GM12878 (cell line): ENCODE measurements around the gene SNRPD3. TPM values are rescaled to one million over a fixed set of nuclear protein-coding genes. Genes with fewer than 3 reads are reported as not detected.

Experiments
- ATAC-seq: fragments of 200-7000 bp; cut with Tn5 transposase; 3 replicates; pipeline ENCODE4 v1.9.1; 2020; ENCODE audit warnings: mild to moderate bottlenecking, moderate library complexity
- BruUV-seq: library from RNA; stranded (reverse); fragments of 400-500 nt; replicated peaks from 2 replicates; lab custom pipeline; 2021; lab: Mats Ljungman, UMichigan
- CTCF ChIA-PET: fragments of 300-600 bp; sonication (Branson Sonifier 250); formaldehyde crosslinking; extraction: SDS; loops from one replicate; lab custom pipeline; 2021; ENCODE audit warnings: inconsistent platforms; lab: Yijun Ruan, JAX
- POLR2A ChIA-PET: fragments of 350-600 bp; formaldehyde crosslinking; extraction: SDS; loops from one replicate; lab custom pipeline; 2021; ENCODE audit warnings: inconsistent platforms; lab: Charles Lee
- RAD21 ChIA-PET: fragments of 300-600 bp; sonication (Branson Sonifier 250); formaldehyde crosslinking; loops from one replicate; lab custom pipeline; 2023; ENCODE audit warnings: antibody characterized with exemption; ENCODE audit not compliant: unreplicated experiment; lab: Charles Lee
- SMC1A ChIA-PET: fragments of 300-600 bp; sonication (Branson Sonifier 250); formaldehyde crosslinking; loops from one replicate; lab custom pipeline; 2023; ENCODE audit not compliant: unreplicated experiment, uncharacterized antibody; lab: Charles Lee
- DNase-seq: peaks from one replicate; pipeline ENCODE4 v3.0.0-alpha.2; 2011; ENCODE audit warnings: low read depth, low spot score
- FAIRE-seq: peaks from 3 replicates; lab custom pipeline; 2011; peaks lifted over from hg19 to GRCh38; lab: Jason Lieb, UNC
- H2AFZ ChIP-seq: 2 replicates; pipeline ENCODE4 v1.6.0; 2011; ENCODE audit warnings: low read depth, low read length, control low read depth; ENCODE audit not compliant: control insufficient read depth
- H3K27ac ChIP-seq: 2 replicates; pipeline ENCODE4 v1.5.1; 2011; ENCODE audit warnings: control low read depth; ENCODE audit not compliant: control insufficient read depth, insufficient read depth
- H3K27me3 ChIP-seq, 2 experiments: replicated peaks in 1 of 2; 2 replicates each; pipeline versions ENCODE4 v1.6.0 to v1.6.1; 2011; ENCODE audit warnings: low read length in 1 of 2; ENCODE audit not compliant: control insufficient read depth in 2 of 2, insufficient read depth in 2 of 2
- H3K36me3 ChIP-seq, 2 experiments: 2 replicates each; pipeline ENCODE4 v1.5.1; 2011; ENCODE audit warnings: low read length in 1 of 2; ENCODE audit not compliant: control insufficient read depth in 2 of 2, insufficient read depth in 2 of 2
- H3K4me1 ChIP-seq: 2 replicates; pipeline ENCODE4 v1.6.1; 2011; ENCODE audit warnings: mild to moderate bottlenecking, low read length, moderate library complexity, mixed read lengths; ENCODE audit not compliant: control insufficient read depth, insufficient read depth
- H3K4me2 ChIP-seq: 2 replicates; pipeline ENCODE4 v1.6.0; 2011; ENCODE audit warnings: control low read depth; ENCODE audit not compliant: control insufficient read depth, insufficient read depth
- H3K4me3 ChIP-seq: fragments of 200-600 bp; sonication (generic); 2 replicates; pipeline ENCODE4 v1.5.1; 2016
- H3K79me2 ChIP-seq: 2 replicates; pipeline ENCODE4 v1.6.0; 2011; ENCODE audit warnings: low read length; ENCODE audit not compliant: control insufficient read depth, insufficient read depth
- H3K9ac ChIP-seq: 2 replicates; pipeline ENCODE4 v1.8.0; 2011; ENCODE audit warnings: low read length, control low read depth, mixed read lengths; ENCODE audit not compliant: control insufficient read depth, insufficient read depth
- H3K9me3 ChIP-seq: replicated peaks from 3 replicates; pipeline ENCODE4 v1.5.1; 2011; ENCODE audit warnings: mild to moderate bottlenecking, low read length; ENCODE audit not compliant: control insufficient read depth, insufficient read depth
- H4K20me1 ChIP-seq: 2 replicates; pipeline ENCODE4 v1.6.0; 2011; ENCODE audit not compliant: control insufficient read depth, insufficient read depth
- BMI1 ChIP-seq: fragments of 450-650 bp; IDR thresholded peaks from 2 replicates; pipeline ENCODE4 v1.6.1; 2016; ENCODE audit warnings: mild to moderate bottlenecking, moderate library complexity, borderline replicate concordance
- CBFB ChIP-seq: IDR thresholded peaks from 2 replicates; pipeline ENCODE4 v1.6.1; 2016; ENCODE audit warnings: antibody characterized with exemption, low read depth
- CHD1 ChIP-seq: IDR thresholded peaks from 2 replicates; pipeline ENCODE4 v1.6.1; 2012; ENCODE audit warnings: low read depth, low read length, improper control_type of control experiment
- CHD2 ChIP-seq: IDR thresholded peaks from 2 replicates; pipeline ENCODE4 v1.6.1; 2011; ENCODE audit warnings: low read depth, low read length, improper control_type of control experiment, borderline replicate concordance
- NFIC ChIP-seq: IDR thresholded peaks from 2 replicates; pipeline ENCODE4 v1.6.1; 2012; ENCODE audit warnings: low read depth, mild to moderate bottlenecking, inconsistent platforms, low read length, moderate library complexity
- NFYB ChIP-seq: IDR thresholded peaks from 2 replicates; pipeline ENCODE4 v1.6.1; 2011; ENCODE audit warnings: low read depth, mild to moderate bottlenecking, low read length, improper control_type of control experiment, moderate library complexity; ENCODE audit not compliant: insufficient read depth
- RAD21 ChIP-seq: IDR thresholded peaks from 2 replicates; pipeline ENCODE4 v1.6.1; 2011; ENCODE audit warnings: mild to moderate bottlenecking, low read depth, low read length, moderate library complexity; ENCODE audit not compliant: insufficient read depth
- YY1 ChIP-seq: IDR thresholded peaks from 2 replicates; pipeline ENCODE4 v1.6.1; 2011; ENCODE audit warnings: low read depth, mild to moderate bottlenecking, low read length
- WGBS: methylation state at CpG from one replicate; pipeline ENCODE4 v1.1.6; 2016; ENCODE audit warnings: low lambda C conversion rate; ENCODE audit not compliant: insufficient replicate concordance, insufficient coverage; ENCODE audit errors: missing lambda C conversion rate; 5-methylcytosine and 5-hydroxymethylcytosine counted together
- in situ Hi-C: fragments of 300-500 bp; cut with MboI; formaldehyde crosslinking; loops from 9 replicates; pipeline ENCODE4 v1.14.3; 2018; ENCODE audit warnings: mixed read lengths
- intact Hi-C: fragments of 100-400 bp; cut with micrococcal nuclease; formaldehyde crosslinking; loops from one replicate; pipeline ENCODE4 v1.14.2; 2022; ENCODE audit not compliant: unreplicated experiment
- polyA plus RNA-seq, 11 experiments: library from polyadenylated mRNA; depleted of rRNA in 4 of 11; unstranded in 6 of 11; stranded (reverse) in 5 of 11; fragments of >200 nt; fragmentation: Nextera tagmentation in 4 of 11; fragmentation: Illumina TruSeq in 1 of 11; extraction: Ambion mirVana in 4 of 11; extraction: Trizol in 1 of 11; gene quantifications; 1 replicate in 1 of 11; 2 replicates in 10 of 11; pipeline versions ENCODE4 v1.2.1 to v1.2.3, GENCODE V29; 2011 to 2016; ENCODE audit warnings: inconsistent platforms in 2 of 11, missing spikeins in 2 of 11, low read depth in 1 of 11
- total RNA-seq, 4 experiments: library from RNA; depleted of rRNA in 3 of 4; stranded (reverse); fragments of >200 nt in 3 of 4; fragmentation: Illumina TruSeq in 1 of 4; extraction: Trizol in 1 of 4; gene quantifications; 2 replicates each; pipeline versions ENCODE4 v1.2.1 to v1.2.3, GENCODE V29; 2013 to 2021
- TF ChIP-seq, protein P1 (sequence below): fragments of 450-650 bp; IDR thresholded peaks from 2 replicates; pipeline ENCODE4 v1.6.1; 2017; ENCODE audit warnings: mild to moderate bottlenecking, low read depth, inconsistent platforms; ENCODE audit not compliant: poor library complexity, severe bottlenecking
- TF ChIP-seq, protein P2 (sequence below): fragments of 450-650 bp; IDR thresholded peaks from 2 replicates; pipeline ENCODE4 v1.6.1; 2016; ENCODE audit warnings: mild to moderate bottlenecking, moderate library complexity, borderline replicate concordance
- TF ChIP-seq, protein P3 (sequence below): IDR thresholded peaks from 2 replicates; pipeline ENCODE4 v1.6.1; 2012; ENCODE audit warnings: low read depth, low read length, improper control_type of control experiment
- TF ChIP-seq, protein P4 (sequence below): fragments of 450-650 bp; IDR thresholded peaks from 2 replicates; pipeline ENCODE4 v1.6.1; 2017; ENCODE audit warnings: mild to moderate bottlenecking, moderate library complexity

The SNRPD3 gene
- total and polyA plus RNA-seq, 10 of the 15 experiments (the other 5 are each of a cell fraction or from before 2014, with no cell fraction given): 112 to 324 (median 242) TPM

DNA sequence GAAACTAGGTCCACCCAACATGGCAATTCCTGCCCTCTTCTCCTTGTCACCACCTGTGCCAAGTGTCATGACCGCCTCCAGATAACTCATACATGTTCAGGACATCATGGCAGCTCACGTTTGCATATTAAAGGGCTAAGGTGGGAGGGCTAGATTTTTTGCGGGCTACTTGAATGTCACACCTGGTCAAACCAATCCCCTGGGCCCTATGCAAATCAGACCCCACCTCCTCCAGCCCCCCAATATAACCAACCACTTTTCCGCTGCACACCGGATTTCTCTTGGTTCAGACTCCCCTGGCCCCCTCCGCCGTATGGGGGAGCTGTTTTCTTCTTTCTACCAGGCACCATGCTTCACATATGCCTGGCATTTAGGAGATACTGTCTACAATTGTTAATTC lies 48.1 kb upstream of the SNRPD3 start:
- FAIRE-seq: no peak
- 35% methylated on average over 7 of the region's 7 CpGs for WGBS
- no peaks in the 10 kb centered on the region for H3K36me3 ChIP-seq
- intact Hi-C loops: no loop called here
- ChIA-PET CTCF (interaction anchor here (0.7 to 14.8 kb wide), 9 partner anchors 9 to 500 kb away, joined by 3 to 332 read pairs (median 5); partner anchors contain the start of gene ADORA2A), POLR2A (interaction anchor here (0.5 to 6.7 kb wide), 12 partner anchors 7 to 843 kb away, joined by 3 to 48 read pairs (median 6); partner anchors contain the start of gene ADORA2A), RAD21 (interaction anchor here (0.5 to 8.3 kb wide), 17 partner anchors 8 to 219 kb away, joined by 3 to 111 read pairs (median 3); partner anchors contain the start of genes ADORA2A, GUCD1 and SNRPD3), SMC1A (interaction anchor here (0.6 to 8.2 kb wide), 14 partner anchors 8 to 184 kb away, joined by 3 to 122 read pairs (median 6); partner anchors contain the start of gene ADORA2A)
- H3K4me3 ChIP-seq: no peak overlapping the region
- in situ Hi-C loops: no loop called here
- H3K9me3 ChIP-seq: no peaks in the 10 kb centered on the region
- ATAC-seq: peak; percentile 52
- H2AFZ ChIP-seq: peak overlapping the region; percentile 79
- no peak overlapping the region; the same call in 1 of the 2 replicates for H3K27ac ChIP-seq
- H3K9ac ChIP-seq: no peak overlapping the region
- no peaks in the 10 kb centered on the region for H4K20me1 ChIP-seq
- peaks cover 52% of the 10 kb centered on the region for H3K4me1 ChIP-seq
- no peaks in the 10 kb centered on the region for H3K27me3 ChIP-seq
- no peak for DNase-seq
- no TSS peak for BruUV-seq
- no peaks in the 10 kb centered on the region for H3K79me2 ChIP-seq
- H3K4me2 ChIP-seq: peak overlapping the region; percentile 74
- no peak for TF ChIP-seq CBFB
- no peak for TF ChIP-seq NFIC
- TF ChIP-seq, protein P1, sequence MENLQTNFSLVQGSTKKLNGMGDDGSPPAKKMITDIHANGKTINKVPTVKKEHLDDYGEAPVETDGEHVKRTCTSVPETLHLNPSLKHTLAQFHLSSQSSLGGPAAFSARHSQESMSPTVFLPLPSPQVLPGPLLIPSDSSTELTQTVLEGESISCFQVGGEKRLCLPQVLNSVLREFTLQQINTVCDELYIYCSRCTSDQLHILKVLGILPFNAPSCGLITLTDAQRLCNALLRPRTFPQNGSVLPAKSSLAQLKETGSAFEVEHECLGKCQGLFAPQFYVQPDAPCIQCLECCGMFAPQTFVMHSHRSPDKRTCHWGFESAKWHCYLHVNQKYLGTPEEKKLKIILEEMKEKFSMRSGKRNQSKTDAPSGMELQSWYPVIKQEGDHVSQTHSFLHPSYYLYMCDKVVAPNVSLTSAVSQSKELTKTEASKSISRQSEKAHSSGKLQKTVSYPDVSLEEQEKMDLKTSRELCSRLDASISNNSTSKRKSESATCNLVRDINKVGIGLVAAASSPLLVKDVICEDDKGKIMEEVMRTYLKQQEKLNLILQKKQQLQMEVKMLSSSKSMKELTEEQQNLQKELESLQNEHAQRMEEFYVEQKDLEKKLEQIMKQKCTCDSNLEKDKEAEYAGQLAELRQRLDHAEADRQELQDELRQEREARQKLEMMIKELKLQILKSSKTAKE: no peak
- TF ChIP-seq, protein P2, sequence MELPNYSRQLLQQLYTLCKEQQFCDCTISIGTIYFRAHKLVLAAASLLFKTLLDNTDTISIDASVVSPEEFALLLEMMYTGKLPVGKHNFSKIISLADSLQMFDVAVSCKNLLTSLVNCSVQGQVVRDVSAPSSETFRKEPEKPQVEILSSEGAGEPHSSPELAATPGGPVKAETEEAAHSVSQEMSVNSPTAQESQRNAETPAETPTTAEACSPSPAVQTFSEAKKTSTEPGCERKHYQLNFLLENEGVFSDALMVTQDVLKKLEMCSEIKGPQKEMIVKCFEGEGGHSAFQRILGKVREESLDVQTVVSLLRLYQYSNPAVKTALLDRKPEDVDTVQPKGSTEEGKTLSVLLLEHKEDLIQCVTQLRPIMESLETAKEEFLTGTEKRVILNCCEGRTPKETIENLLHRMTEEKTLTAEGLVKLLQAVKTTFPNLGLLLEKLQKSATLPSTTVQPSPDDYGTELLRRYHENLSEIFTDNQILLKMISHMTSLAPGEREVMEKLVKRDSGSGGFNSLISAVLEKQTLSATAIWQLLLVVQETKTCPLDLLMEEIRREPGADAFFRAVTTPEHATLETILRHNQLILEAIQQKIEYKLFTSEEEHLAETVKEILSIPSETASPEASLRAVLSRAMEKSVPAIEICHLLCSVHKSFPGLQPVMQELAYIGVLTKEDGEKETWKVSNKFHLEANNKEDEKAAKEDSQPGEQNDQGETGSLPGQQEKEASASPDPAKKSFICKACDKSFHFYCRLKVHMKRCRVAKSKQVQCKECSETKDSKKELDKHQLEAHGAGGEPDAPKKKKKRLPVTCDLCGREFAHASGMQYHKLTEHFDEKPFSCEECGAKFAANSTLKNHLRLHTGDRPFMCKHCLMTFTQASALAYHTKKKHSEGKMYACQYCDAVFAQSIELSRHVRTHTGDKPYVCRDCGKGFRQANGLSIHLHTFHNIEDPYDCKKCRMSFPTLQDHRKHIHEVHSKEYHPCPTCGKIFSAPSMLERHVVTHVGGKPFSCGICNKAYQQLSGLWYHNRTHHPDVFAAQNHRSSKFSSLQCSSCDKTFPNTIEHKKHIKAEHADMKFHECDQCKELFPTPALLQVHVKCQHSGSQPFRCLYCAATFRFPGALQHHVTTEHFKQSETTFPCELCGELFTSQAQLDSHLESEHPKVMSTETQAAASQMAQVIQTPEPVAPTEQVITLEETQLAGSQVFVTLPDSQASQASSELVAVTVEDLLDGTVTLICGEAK: no peak
- 0 out of 2 replicates have a peak, but pooled peaks have one; percentile 42 for TF ChIP-seq YY1
- TF ChIP-seq BMI1: no peak
- TF ChIP-seq, protein P3, sequence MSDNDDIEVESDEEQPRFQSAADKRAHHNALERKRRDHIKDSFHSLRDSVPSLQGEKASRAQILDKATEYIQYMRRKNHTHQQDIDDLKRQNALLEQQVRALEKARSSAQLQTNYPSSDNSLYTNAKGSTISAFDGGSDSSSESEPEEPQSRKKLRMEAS: 0 out of 2 replicates have a peak, but pooled peaks have one; percentile 35
- TF ChIP-seq, protein P4, sequence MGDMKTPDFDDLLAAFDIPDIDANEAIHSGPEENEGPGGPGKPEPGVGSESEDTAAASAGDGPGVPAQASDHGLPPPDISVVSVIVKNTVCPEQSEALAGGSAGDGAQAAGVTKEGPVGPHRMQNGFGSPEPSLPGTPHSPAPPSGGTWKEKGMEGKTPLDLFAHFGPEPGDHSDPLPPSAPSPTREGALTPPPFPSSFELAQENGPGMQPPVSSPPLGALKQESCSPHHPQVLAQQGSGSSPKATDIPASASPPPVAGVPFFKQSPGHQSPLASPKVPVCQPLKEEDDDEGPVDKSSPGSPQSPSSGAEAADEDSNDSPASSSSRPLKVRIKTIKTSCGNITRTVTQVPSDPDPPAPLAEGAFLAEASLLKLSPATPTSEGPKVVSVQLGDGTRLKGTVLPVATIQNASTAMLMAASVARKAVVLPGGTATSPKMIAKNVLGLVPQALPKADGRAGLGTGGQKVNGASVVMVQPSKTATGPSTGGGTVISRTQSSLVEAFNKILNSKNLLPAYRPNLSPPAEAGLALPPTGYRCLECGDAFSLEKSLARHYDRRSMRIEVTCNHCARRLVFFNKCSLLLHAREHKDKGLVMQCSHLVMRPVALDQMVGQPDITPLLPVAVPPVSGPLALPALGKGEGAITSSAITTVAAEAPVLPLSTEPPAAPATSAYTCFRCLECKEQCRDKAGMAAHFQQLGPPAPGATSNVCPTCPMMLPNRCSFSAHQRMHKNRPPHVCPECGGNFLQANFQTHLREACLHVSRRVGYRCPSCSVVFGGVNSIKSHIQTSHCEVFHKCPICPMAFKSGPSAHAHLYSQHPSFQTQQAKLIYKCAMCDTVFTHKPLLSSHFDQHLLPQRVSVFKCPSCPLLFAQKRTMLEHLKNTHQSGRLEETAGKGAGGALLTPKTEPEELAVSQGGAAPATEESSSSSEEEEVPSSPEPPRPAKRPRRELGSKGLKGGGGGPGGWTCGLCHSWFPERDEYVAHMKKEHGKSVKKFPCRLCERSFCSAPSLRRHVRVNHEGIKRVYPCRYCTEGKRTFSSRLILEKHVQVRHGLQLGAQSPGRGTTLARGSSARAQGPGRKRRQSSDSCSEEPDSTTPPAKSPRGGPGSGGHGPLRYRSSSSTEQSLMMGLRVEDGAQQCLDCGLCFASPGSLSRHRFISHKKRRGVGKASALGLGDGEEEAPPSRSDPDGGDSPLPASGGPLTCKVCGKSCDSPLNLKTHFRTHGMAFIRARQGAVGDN: peak; percentile 32; the same call in 1 of the 2 replicates
- TF ChIP-seq CHD2: no peak
- no peak for TF ChIP-seq CHD1
- TF ChIP-seq NFYB: 0 out of 2 replicates have a peak, but pooled peaks have one; percentile 29
- peak; percentile 41; the same call in 1 of the 2 replicates for TF ChIP-seq RAD21
